Measurements from ENCODE around the gene MYH9. TPM values are rescaled to one million over a fixed set of nuclear protein-coding genes. Genes with fewer than 3 reads are reported as not detected.

The MYH9 gene
- polyA plus RNA-seq, 1 of the 3 experiments (the other 2 are of a cell fraction), result 303 TPM

- WGBS (ENCODE audit: low lambda C conversion rate), result 100% methylated on average over 3 of the region's 3 CpGs
- H3K4me2 ChIP-seq, result no peak overlapping the region
- no peak overlapping the region for H3K9ac ChIP-seq
- no peak overlapping the region for H3K27ac ChIP-seq (ENCODE audit: low read depth in 2 of 2, low read length in 1 of 2)
- peaks cover 100% of the 10 kb centered on the region for H4K20me1 ChIP-seq (ENCODE audit: insufficient read depth)
- DNase-seq, result no peak
- H3K36me3 ChIP-seq (replicated peaks in 1 of 2; ENCODE audit: control insufficient read depth in 1 of 2, insufficient read depth in 2 of 2, low read length in 1 of 2), result peaks cover 5 to 47% of the 10 kb centered on the region in 2 experiments
- H3K4me1 ChIP-seq (ENCODE audit: control insufficient read depth in 1 of 2, insufficient read depth in 2 of 2, low read depth in 1 of 2, low read length in 1 of 2), result peaks cover under 1 to 42% of the 10 kb centered on the region in 2 experiments; a peak in 3 of 4 replicates
- ChIA-PET POLR2A (no interaction called here), CTCF (interaction anchor here (0.9 to 2.1 kb wide), 4 partner anchors 8 to 94 kb away, joined by 3 to 5 read pairs (median 4); no protein-coding TSS in a partner anchor)
- H2AFZ ChIP-seq (ENCODE audit: low read depth), result no peak overlapping the region
- no peak overlapping the region for H3K4me3 ChIP-seq (ENCODE audit: low read depth in 2 of 2, low read length in 1 of 2)
- peaks cover 100% of the 10 kb centered on the region for H3K79me2 ChIP-seq (ENCODE audit: insufficient read depth)
- peaks cover 61% of the 10 kb centered on the region for H3F3A ChIP-seq (replicated peaks; ENCODE audit: insufficient read depth)
- H3K9me3 ChIP-seq, result no peaks in the 10 kb centered on the region
- H3K27me3 ChIP-seq (ENCODE audit: insufficient read depth), result no peaks in the 10 kb centered on the region
- no peak for TF ChIP-seq FOXM1 (IDR thresholded peaks at IDR 0.05; ENCODE audit: low read depth)
- TF ChIP-seq YY1 (IDR thresholded peaks at IDR 0.05; ENCODE audit: low read depth), result no peak
- no peak for TF ChIP-seq TAF1 (IDR thresholded peaks at IDR 0.05; ENCODE audit: borderline replicate concordance, low read depth, low read length)
- no peak for TF ChIP-seq NRF1 (IDR thresholded peaks at IDR 0.05; ENCODE audit: low read depth, low read length)
- no peak for TF ChIP-seq SMC3 (IDR thresholded peaks at IDR 0.05; ENCODE audit: low read depth, low read length)
- TF ChIP-seq USF1 (IDR thresholded peaks at IDR 0.05; ENCODE audit: borderline replicate concordance, low read depth), result no peak
- TF ChIP-seq SIN3A (IDR thresholded peaks at IDR 0.05; ENCODE audit: borderline replicate concordance, low read depth, low read length), result no peak
- no peak for TF ChIP-seq GATA2 (CRISPR knock-in tag; IDR thresholded peaks at IDR 0.05)
- no peak for TF ChIP-seq RXRA (IDR thresholded peaks at IDR 0.05; ENCODE audit: borderline replicate concordance, low read depth)
- no peak for TF ChIP-seq CHD2 (IDR thresholded peaks at IDR 0.05; ENCODE audit: low read length, partially characterized antibody)
- no peak for TF ChIP-seq PBX3 (IDR thresholded peaks at IDR 0.05)
- TF ChIP-seq CTCF (IDR thresholded peaks at IDR 0.05), result no peak
- TF ChIP-seq RCOR1 (IDR thresholded peaks at IDR 0.05; ENCODE audit: low read length), result no peak
- H3K9me2 ChIP-seq, result no peaks in the 10 kb centered on the region
Observed at GRCh38 chr22:36376265-36376664, 11.5 kb downstream of the MYH9 start.

Data from SK-N-SH (cell line).